ENCODE results near the gene UGT8.

Gene UGT8

GRCh38 chr4:114691865-114692264 lies 93.3 kb downstream of the UGT8 start:
- DNase-seq (ENCODE audit: low read depth): no peak

DNA sequence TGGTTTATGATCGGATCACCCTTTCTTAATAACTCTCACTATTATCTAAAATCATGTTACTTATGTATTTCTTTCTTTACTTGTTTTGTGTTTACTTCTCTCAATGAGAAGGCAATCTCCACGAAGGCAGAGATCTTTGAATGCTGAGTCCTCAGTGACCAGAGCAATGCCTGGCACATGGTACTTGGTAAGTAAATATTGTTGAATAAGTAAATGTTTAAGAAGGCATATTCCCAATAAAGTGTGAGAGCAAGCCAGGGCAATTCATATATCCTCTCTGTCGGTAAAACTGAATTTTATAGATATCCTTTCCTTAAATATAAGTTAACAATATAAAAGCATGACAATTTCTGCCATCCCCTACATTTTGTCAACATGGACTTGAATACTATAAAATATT lies 94.4 kb downstream of the UGT8 start:
- DNase-seq (ENCODE audit: low read depth): no peak

GRCh38 chr4:114694770-114695169 lies 96.2 kb downstream of the UGT8 start:
- DNase-seq (ENCODE audit: low read depth): no peak

DNA sequence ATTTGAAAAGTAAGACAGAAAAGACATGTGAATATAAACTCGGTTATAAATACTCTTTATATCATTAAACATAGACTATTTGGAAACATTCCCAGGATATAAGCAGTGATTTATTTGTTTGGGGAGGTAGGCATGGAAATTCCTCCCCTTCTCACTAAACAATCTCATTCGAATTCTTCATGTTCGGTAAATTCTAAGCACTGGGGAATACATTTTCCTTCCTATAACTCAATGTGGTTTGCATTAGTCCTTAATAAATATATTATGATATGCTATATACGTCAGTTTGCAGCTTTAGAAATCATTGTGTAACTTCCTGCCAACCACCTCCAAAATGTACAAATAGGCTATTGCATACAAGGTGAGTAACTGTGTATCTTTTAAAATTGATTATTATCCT lies 99.6 kb downstream of the UGT8 start:
- no peak for DNase-seq (ENCODE audit: low read depth)

GRCh38 chr4:114701491-114701890 lies 102.9 kb downstream of the UGT8 start:
- no peak for DNase-seq (ENCODE audit: low read depth)

DNA sequence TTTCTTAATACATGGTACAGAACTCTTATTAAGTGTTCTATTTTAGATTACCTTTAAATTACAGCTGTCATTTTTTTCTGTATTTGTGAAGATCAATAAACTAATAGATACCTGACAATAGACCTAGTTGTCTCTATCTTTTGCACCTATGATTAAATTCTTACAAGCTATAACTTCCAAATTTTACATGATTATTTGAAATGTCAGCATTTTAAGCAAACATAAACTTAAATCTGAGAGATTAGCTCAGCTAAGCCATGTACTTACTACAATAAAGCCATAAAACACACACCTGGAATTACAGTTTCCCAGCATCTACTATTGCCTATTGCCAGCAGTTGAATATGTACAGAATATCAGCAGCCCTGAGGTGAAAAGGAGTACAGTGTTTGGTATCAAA lies 118.8 kb downstream of the UGT8 start:
- DNase-seq (ENCODE audit: low read depth): no peak

GRCh38 chr4:114725066-114725465 lies 126.5 kb downstream of the UGT8 start:
- DNase-seq (ENCODE audit: low read depth): no peak

DNA sequence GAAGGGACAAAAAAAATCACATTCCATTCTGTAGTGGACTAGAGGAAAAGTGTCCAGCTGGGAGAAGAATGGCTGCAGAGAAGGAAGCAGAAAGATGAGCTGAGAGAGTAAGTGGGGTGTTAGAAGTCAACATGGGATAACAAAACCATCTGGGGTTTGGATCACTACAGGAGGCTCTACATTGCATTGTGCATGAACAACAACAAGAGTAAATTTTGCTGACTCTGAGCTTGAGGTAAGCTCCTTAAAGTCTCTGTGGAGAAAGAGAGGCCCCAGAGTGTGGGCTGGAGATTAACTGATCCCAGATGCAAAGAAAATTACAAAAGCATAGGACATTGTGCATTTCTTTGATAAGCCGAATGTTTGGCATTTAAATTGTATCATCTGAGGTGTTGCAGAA lies 128.9 kb downstream of the UGT8 start:
- no peak for DNase-seq (ENCODE audit: low read depth)

All from stimulated activated CD8-positive, alpha-beta memory T cell treated with anti-CD3 and anti-CD28 coated beads, Interleukin-12 subunit alpha, Interleukin-12 subunit beta, amount 100 ng/mL, for 4 hours (primary cell).